ENCODE measurements around the gene COPZ1. TPM values are rescaled to one million over a fixed set of nuclear protein-coding genes. Genes with fewer than 3 reads are reported as not detected.

Gene COPZ1
- total RNA-seq, 4 donors from 2014 or later, result 181 to 284 (median 236) TPM

GRCh38 chr12:54395545-54395944, 70.6 kb downstream of the COPZ1 start:
- no peak for DNase-seq
- peak overlapping the region; percentile 37 to 59 (median 42) for H3K27ac ChIP-seq
- no peaks in the 10 kb centered on the region for H3K9me3 ChIP-seq
- intact Hi-C loops (cut with DNase I), result no loop called here
- H3K27me3 ChIP-seq, result no peaks in the 10 kb centered on the region
- TF ChIP-seq POLR2A (IDR thresholded peaks at IDR 0.05) (no peak), CTCF (IDR thresholded peaks at IDR 0.05) (no peak)
- H3K4me1 ChIP-seq, result peaks cover 12 to 27% of the 10 kb centered on the region in 2 donors
- H3K36me3 ChIP-seq, result peaks cover 26 to 38% of the 10 kb centered on the region in 2 donors
- H3K4me3 ChIP-seq (replicated peaks in 1 of 3), result no peak overlapping the region

GRCh38 chr12:54397157-54397556, 72.2 kb downstream of the COPZ1 start:
- WGBS, 2 donors, result 78 to 88% methylated on average over 1 of the region's 1 CpG
- Histone ChIP-seq H3K27me3 (no peaks in the 10 kb centered on the region), H3K9me3 (no peaks in the 10 kb centered on the region), H3K4me3 (replicated peaks in 1 of 3) (no peak overlapping the region), H3K27ac (no peak overlapping the region), H3K4me1 (peaks cover 12 to 18% of the 10 kb centered on the region in 2 donors), H3K36me3 (peaks cover 41 to 54% of the 10 kb centered on the region in 2 donors)
- TF ChIP-seq CTCF (IDR thresholded peaks at IDR 0.05) (no peak), POLR2A (IDR thresholded peaks at IDR 0.05) (no peak)
- no peak for DNase-seq
- intact Hi-C loops (cut with DNase I), result no loop called here

- H3K36me3 ChIP-seq, result peaks cover 51 to 65% of the 10 kb centered on the region in 2 donors
- H3K4me3 ChIP-seq (replicated peaks in 1 of 3), result no peak overlapping the region
- intact Hi-C loops (cut with DNase I), result no loop called here
- TF ChIP-seq CTCF (IDR thresholded peaks at IDR 0.05), result no peak
- TF ChIP-seq POLR2A (IDR thresholded peaks at IDR 0.05), result no peak
- H3K27ac ChIP-seq, result no peak overlapping the region
- H3K27me3 ChIP-seq, result no peaks in the 10 kb centered on the region
- no peak for DNase-seq
- peaks cover 12% of the 10 kb centered on the region in 2 donors for H3K4me1 ChIP-seq
- H3K9me3 ChIP-seq, result no peaks in the 10 kb centered on the region
- 95 to 98% methylated on average over 2 of the region's 2 CpGs for WGBS, 2 donors
Observed at GRCh38 chr12:54398218-54398617, 73.3 kb downstream of the COPZ1 start.

GRCh38 chr12:54398995-54399793, 74.3 kb downstream of the COPZ1 start:
- peak; percentile 92 to 99 (median 98) for TF ChIP-seq CTCF (IDR thresholded peaks at IDR 0.05)
- TF ChIP-seq POLR2A (IDR thresholded peaks at IDR 0.05), result no peak
- peaks cover 60 to 73% of the 10 kb centered on the region in 2 donors for H3K36me3 ChIP-seq
- DNase-seq, result peak; percentile 84 to 91
- no peaks in the 10 kb centered on the region for H3K9me3 ChIP-seq
- no peak overlapping the region for H3K27ac ChIP-seq
- H3K4me3 ChIP-seq (replicated peaks in 1 of 3), result no peak overlapping the region
- H3K27me3 ChIP-seq, result no peaks in the 10 kb centered on the region
- H3K4me1 ChIP-seq, result peaks cover 12% of the 10 kb centered on the region in 2 donors
- intact Hi-C loops (cut with DNase I), result no loop called here
- 69 to 78% methylated on average over 8 of the region's 8 CpGs for WGBS, 2 donors

- intact Hi-C loops (cut with DNase I), result loop anchor here (2.0 kb wide), 1 partner anchor 38 kb away; no protein-coding TSS in a partner anchor
- H3K27ac ChIP-seq, result no peak overlapping the region
- H3K4me3 ChIP-seq (replicated peaks in 1 of 3), result no peak overlapping the region
- no peak for TF ChIP-seq POLR2A (IDR thresholded peaks at IDR 0.05)
- TF ChIP-seq CTCF (IDR thresholded peaks at IDR 0.05), result no peak
- H3K36me3 ChIP-seq, result peaks cover 62 to 84% of the 10 kb centered on the region in 2 donors
- peaks cover 5% of the 10 kb centered on the region in 2 donors for H3K4me1 ChIP-seq
- WGBS, 2 donors, result 93 to 100% methylated on average over 2 of the region's 2 CpGs
- no peak for DNase-seq
- no peaks in the 10 kb centered on the region for H3K9me3 ChIP-seq
- H3K27me3 ChIP-seq, result no peaks in the 10 kb centered on the region
Observed at GRCh38 chr12:54401119-54401518, 76.2 kb downstream of the COPZ1 start.

Measured in thyroid gland (tissue), 4 donors.